NCI-H510A treated with DMSO at 0.1 percent for 48 hours (cell line): ENCODE results near the gene GPS1.
A peak's percentile ranks its signal among the peaks of the same experiment; 100 is the strongest.

Experiments
- DNase-seq: peaks from one replicate; lab custom pipeline; 2025; lab: John Stamatoyannopoulos, UW

GPS1 gene

GRCh38 chr17:82090549-82091263 lies 39.0 kb downstream of the GPS1 start:
- no peak for DNase-seq

GRCh38 chr17:82091264-82092066 lies 39.8 kb downstream of the GPS1 start:
- no peak for DNase-seq

DNA sequence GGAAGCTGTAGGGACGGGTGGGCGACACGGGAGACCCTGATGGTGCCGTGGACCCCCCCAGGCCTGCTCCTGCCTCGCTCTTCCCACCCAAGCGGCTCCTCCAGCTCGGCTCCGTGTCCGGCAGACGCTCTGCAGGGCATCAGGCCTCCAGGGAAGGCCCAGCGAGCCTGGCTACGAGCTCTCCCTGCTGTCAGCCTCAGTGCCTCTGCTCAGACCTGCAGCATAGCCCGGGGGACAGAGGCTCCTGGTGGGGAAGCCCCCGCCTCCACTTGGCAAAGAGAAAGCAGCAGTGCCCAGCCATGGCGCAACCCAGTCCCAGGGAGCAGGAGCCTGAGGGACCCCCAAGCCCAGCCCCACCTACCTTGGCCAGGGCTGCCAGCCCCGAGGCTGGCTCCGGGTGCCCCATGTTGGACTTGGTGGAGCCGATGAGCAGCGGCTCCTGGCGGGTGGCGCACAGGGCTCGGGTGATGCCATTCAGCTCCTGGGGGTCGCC lies 40.4 kb downstream of the GPS1 start:
- no peak for DNase-seq

GRCh38 chr17:82092628-82092994 lies 40.9 kb downstream of the GPS1 start:
- DNase-seq = no peak

GRCh38 chr17:82092995-82093751 lies 41.5 kb downstream of the GPS1 start:
- DNase-seq = no peak

- no peak for DNase-seq
These were observed 43.5 kb downstream of the GPS1 start for GRCh38 chr17:82094931-82095776.

- DNase-seq = no peak
These were observed 44.3 kb downstream of the GPS1 start for GRCh38 chr17:82095777-82096708.

- DNase-seq = no peak
These were observed 45.0 kb downstream of the GPS1 start for GRCh38 chr17:82096709-82097183.

GRCh38 chr17:82097184-82097918 lies 45.7 kb downstream of the GPS1 start:
- peak; percentile 24 for DNase-seq

DNA sequence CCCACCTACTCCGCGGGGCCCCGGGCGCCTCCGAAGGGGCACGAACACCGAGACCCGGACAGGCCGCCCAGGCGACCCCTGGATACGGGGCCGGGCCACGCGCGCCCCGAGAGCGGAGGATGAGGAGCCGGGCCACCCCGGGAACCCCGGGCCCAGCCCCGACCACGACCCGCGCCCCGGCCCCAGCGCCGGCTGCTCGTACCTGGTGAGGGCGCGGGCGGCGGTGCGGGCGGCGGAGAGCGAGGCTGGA lies 46.1 kb downstream of the GPS1 start:
- no peak for DNase-seq

- peak; percentile 87 for DNase-seq
These were observed 46.7 kb downstream of the GPS1 start, which contains the start of gene FASN for GRCh38 chr17:82098169-82098938. Gene FASN (minus strand): TSS chr17:82098236. CDS start chr17:82096445, 1,791 bp downstream.

GRCh38 chr17:82098939-82099763 lies 47.5 kb downstream of the GPS1 start:
- DNase-seq = no peak

- no peak for DNase-seq
These were observed 49.0 kb downstream of the GPS1 start for GRCh38 chr17:82100502-82101298.

- DNase-seq = no peak
These were observed 49.6 kb downstream of the GPS1 start for GRCh38 chr17:82101301-82101715.

DNA sequence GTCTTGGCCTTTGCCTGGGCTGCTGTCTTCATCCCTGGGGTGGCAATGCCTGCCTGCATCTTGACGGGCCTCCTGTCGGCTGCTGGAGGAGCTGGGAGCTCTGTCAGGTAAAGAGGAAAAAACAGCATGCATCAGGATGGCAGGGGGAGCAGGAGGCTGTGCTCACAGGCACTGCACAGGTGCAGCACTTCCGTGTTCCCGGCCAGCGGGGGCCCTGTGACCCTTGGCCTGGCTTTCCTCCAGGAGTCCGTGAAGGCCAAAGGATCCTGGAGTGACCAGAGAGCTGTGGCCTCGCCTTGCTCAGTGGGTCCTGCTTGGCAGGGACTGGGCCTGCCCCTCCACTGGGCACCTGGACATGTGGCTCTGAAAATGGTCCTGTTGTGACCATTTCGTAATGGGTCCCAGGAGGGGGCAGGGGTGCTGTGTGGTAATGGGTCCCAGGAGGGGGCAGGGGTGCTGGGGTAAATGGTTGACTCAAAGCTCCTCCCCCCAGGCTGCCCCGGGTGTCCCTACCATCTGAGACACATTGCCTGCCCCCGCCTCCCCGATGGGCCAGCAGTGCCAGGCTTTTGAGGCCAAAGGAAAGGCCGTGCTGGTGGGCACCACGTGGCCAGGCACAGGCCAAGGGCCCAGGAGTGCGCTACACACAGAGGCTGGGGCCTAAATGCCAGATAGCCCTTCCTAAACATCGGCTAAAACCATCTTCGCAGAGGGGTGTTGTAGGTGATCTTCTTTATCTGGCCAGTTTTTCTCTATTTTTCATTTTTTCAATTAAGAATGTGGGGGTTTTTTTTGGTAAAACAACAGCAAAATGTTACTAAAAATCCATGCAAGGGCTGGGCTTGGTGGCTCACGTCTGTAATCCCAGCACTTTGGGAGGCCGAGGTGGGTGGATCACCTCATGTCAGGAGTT lies 50.3 kb downstream of the GPS1 start:
- no peak for DNase-seq
